ENCODE measurements around the gene NEGR1. TPM values are rescaled to one million over a fixed set of nuclear protein-coding genes. Genes with fewer than 3 reads are reported as not detected.

NEGR1 gene
- polyA plus RNA-seq, 1 donor from 2014 or later: 47.4 TPM

GRCh38 chr1:71509051-71509595 lies 773.2 kb downstream of the NEGR1 start:
- H3K27me3 ChIP-seq (ENCODE audit: insufficient read depth, low read depth, low read length): no peaks in the 10 kb centered on the region
- no peak overlapping the region for H3K4me2 ChIP-seq (ENCODE audit: low read length)
- no peak overlapping the region for H3K9ac ChIP-seq (ENCODE audit: low read length)
- no peak overlapping the region for H2AFZ ChIP-seq (ENCODE audit: low read depth, low read length)
- H3F3A ChIP-seq (ENCODE audit: insufficient read depth, low read length, poor library complexity, severe bottlenecking): no peaks in the 10 kb centered on the region
- H3K36me3 ChIP-seq (ENCODE audit: insufficient read depth, low read length): no peaks in the 10 kb centered on the region
- H3K9me3 ChIP-seq (ENCODE audit: low read length): no peaks in the 10 kb centered on the region
- TF ChIP-seq REST (IDR thresholded peaks at IDR 0.05; ENCODE audit: borderline replicate concordance) (no peak), MXI1 (conservative IDR thresholded peaks at IDR 0.05; ENCODE audit: poor library complexity, severe bottlenecking) (no peak), SMC3 (conservative IDR thresholded peaks at IDR 0.05; ENCODE audit: poor library complexity) (no peak), RAD21 (conservative IDR thresholded peaks at IDR 0.05) (no peak), TAF1 (IDR thresholded peaks at IDR 0.05; ENCODE audit: low read depth) (no peak), POLR2AphosphoS5 (IDR thresholded peaks at IDR 0.05) (no peak), EP300 (conservative IDR thresholded peaks at IDR 0.05; ENCODE audit: poor library complexity, severe bottlenecking) (no peak), CTCF (IDR thresholded peaks at IDR 0.05; ENCODE audit: poor library complexity, severe bottlenecking) (no peak), EZH2 (IDR thresholded peaks at IDR 0.05; ENCODE audit: borderline replicate concordance, insufficient read depth, low read length, poor library complexity, severe bottlenecking) (no peak)
- H3K27ac ChIP-seq (ENCODE audit: low read length): no peak overlapping the region
- no peaks in the 10 kb centered on the region for H3K79me2 ChIP-seq (replicated peaks; ENCODE audit: insufficient read depth, low read length)
- no peaks in the 10 kb centered on the region for H4K20me1 ChIP-seq (ENCODE audit: insufficient read depth)
- no peaks in the 10 kb centered on the region for H3K9me2 ChIP-seq (ENCODE audit: insufficient read depth, low read length)
- no peak overlapping the region for H3K4me3 ChIP-seq (ENCODE audit: low read length)

GRCh38 chr1:71502006-71502405 lies 780.3 kb downstream of the NEGR1 start:
- H2AFZ ChIP-seq (ENCODE audit: low read depth, low read length): no peak overlapping the region
- no peaks in the 10 kb centered on the region for H4K20me1 ChIP-seq (ENCODE audit: insufficient read depth)
- H3K79me2 ChIP-seq (replicated peaks; ENCODE audit: insufficient read depth, low read length): no peaks in the 10 kb centered on the region
- no peaks in the 10 kb centered on the region for H3K9me2 ChIP-seq (ENCODE audit: insufficient read depth, low read length)
- no peak overlapping the region for H3K4me3 ChIP-seq (ENCODE audit: low read length)
- no peaks in the 10 kb centered on the region for H3F3A ChIP-seq (ENCODE audit: insufficient read depth, low read length, poor library complexity, severe bottlenecking)
- H3K9ac ChIP-seq (ENCODE audit: low read length): no peak overlapping the region
- TF ChIP-seq CTCF (IDR thresholded peaks at IDR 0.05; ENCODE audit: poor library complexity, severe bottlenecking) (no peak), MXI1 (conservative IDR thresholded peaks at IDR 0.05; ENCODE audit: poor library complexity, severe bottlenecking) (no peak), EZH2 (IDR thresholded peaks at IDR 0.05; ENCODE audit: borderline replicate concordance, insufficient read depth, low read length, poor library complexity, severe bottlenecking) (no peak), EP300 (conservative IDR thresholded peaks at IDR 0.05; ENCODE audit: poor library complexity, severe bottlenecking) (no peak), RAD21 (conservative IDR thresholded peaks at IDR 0.05) (no peak)
- H3K27me3 ChIP-seq (ENCODE audit: insufficient read depth, low read depth, low read length): no peaks in the 10 kb centered on the region
- H3K36me3 ChIP-seq (ENCODE audit: insufficient read depth, low read length): no peaks in the 10 kb centered on the region
- H3K4me2 ChIP-seq (ENCODE audit: low read length): no peak overlapping the region
- H3K9me3 ChIP-seq (ENCODE audit: low read length): no peaks in the 10 kb centered on the region
- H3K27ac ChIP-seq (ENCODE audit: low read length): no peak overlapping the region
